OCI-LY3 (cell line): ENCODE results near the gene DEFB123.

Experiments
- CTCF ChIP-seq: fragments of 200-600, 300-600 bp; sonication (generic); IDR thresholded peaks from 2 replicates; pipeline ENCODE4 v1.5.1; 2014; ENCODE audit warnings: antibody characterized with exemption, low read length, low read depth
- EZH2phosphoT487 ChIP-seq: fragments of 200-600 bp; shearing (Covaris generic); IDR thresholded peaks from 2 replicates; pipeline ENCODE4 v1.6.1; 2018; ENCODE audit warnings: antibody characterized with exemption, mixed run types, low read depth

DNA sequence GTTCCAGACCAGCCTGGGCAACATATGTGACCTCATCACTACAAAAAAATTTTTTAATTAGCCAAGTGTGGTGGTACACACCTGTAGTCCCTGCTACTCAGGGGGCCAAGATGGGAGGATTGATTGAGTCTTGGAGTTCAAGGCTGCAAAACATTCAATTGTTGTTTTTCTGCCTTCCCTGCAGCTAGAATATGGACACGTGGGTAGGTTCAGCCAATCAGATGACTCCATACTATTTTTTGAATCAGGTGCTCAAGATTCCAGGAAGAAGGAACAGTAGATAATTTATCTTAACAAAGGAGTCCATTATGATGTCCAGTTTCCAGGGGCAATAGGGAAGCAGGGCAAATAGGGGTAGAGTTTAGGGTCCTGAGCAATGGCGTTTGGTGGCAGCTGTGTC, 47.6 kb upstream of the DEFB123 start:
- no peak for TF ChIP-seq CTCF
- no peak for TF ChIP-seq EZH2phosphoT487
